Panc1 (cell line): ENCODE data around the gene HLA-DQA1.

Source experiments
- POLR2AphosphoS5 ChIP-seq: IDR thresholded peaks from 2 replicates; pipeline ENCODE4 v1.6.1; 2012; ENCODE audit warnings: mild to moderate bottlenecking, low read depth, low read length, moderate library complexity
- TF ChIP-seq, protein P1 (sequence below): fragments of 450-650 bp; IDR thresholded peaks from 2 replicates; pipeline ENCODE4 v1.5.1; 2017; ENCODE audit warnings: mild to moderate bottlenecking
- TF ChIP-seq, protein P2 (sequence below), 2 experiments: IDR thresholded peaks; 2 replicates each; pipeline ENCODE4 v1.6.1; 2011 to 2012; ENCODE audit warnings: low read depth in 2 of 2, control low read depth in 1 of 2, low read length in 1 of 2, mild to moderate bottlenecking in 1 of 2, moderate library complexity in 1 of 2; ENCODE audit not compliant: insufficient read depth in 1 of 2

GRCh38 chr6:32684246-32684645 is 47.0 kb downstream of the HLA-DQA1 start:
- TF ChIP-seq, protein P1, sequence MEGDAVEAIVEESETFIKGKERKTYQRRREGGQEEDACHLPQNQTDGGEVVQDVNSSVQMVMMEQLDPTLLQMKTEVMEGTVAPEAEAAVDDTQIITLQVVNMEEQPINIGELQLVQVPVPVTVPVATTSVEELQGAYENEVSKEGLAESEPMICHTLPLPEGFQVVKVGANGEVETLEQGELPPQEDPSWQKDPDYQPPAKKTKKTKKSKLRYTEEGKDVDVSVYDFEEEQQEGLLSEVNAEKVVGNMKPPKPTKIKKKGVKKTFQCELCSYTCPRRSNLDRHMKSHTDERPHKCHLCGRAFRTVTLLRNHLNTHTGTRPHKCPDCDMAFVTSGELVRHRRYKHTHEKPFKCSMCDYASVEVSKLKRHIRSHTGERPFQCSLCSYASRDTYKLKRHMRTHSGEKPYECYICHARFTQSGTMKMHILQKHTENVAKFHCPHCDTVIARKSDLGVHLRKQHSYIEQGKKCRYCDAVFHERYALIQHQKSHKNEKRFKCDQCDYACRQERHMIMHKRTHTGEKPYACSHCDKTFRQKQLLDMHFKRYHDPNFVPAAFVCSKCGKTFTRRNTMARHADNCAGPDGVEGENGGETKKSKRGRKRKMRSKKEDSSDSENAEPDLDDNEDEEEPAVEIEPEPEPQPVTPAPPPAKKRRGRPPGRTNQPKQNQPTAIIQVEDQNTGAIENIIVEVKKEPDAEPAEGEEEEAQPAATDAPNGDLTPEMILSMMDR, result no peak
- TF ChIP-seq, protein P2, sequence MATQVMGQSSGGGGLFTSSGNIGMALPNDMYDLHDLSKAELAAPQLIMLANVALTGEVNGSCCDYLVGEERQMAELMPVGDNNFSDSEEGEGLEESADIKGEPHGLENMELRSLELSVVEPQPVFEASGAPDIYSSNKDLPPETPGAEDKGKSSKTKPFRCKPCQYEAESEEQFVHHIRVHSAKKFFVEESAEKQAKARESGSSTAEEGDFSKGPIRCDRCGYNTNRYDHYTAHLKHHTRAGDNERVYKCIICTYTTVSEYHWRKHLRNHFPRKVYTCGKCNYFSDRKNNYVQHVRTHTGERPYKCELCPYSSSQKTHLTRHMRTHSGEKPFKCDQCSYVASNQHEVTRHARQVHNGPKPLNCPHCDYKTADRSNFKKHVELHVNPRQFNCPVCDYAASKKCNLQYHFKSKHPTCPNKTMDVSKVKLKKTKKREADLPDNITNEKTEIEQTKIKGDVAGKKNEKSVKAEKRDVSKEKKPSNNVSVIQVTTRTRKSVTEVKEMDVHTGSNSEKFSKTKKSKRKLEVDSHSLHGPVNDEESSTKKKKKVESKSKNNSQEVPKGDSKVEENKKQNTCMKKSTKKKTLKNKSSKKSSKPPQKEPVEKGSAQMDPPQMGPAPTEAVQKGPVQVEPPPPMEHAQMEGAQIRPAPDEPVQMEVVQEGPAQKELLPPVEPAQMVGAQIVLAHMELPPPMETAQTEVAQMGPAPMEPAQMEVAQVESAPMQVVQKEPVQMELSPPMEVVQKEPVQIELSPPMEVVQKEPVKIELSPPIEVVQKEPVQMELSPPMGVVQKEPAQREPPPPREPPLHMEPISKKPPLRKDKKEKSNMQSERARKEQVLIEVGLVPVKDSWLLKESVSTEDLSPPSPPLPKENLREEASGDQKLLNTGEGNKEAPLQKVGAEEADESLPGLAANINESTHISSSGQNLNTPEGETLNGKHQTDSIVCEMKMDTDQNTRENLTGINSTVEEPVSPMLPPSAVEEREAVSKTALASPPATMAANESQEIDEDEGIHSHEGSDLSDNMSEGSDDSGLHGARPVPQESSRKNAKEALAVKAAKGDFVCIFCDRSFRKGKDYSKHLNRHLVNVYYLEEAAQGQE (IDR thresholded peaks at IDR 0.05; ENCODE audit: insufficient read depth in 1 of 2, low read depth in 2 of 2, low read length in 1 of 2), result no peak
- TF ChIP-seq POLR2AphosphoS5, result no peak
